Neural cell (in vitro differentiated cells): ENCODE data around the gene AGAP3. TPM values are rescaled to one million over a fixed set of nuclear protein-coding genes. Genes with fewer than 3 reads are reported as not detected.

Experiments used
- H2AFZ ChIP-seq: fragments of 200-600, 300-800 bp; sonication (generic), shearing (Covaris generic); 2 replicates; pipeline ENCODE4 v1.6.0; 2014; ENCODE audit warnings: low read depth, mild to moderate bottlenecking, antibody characterized with exemption, low read length, moderate library complexity
- H3F3A ChIP-seq: fragments of 200-600 bp; shearing (Covaris generic); 2 replicates; pipeline ENCODE4 v1.6.1; 2016; ENCODE audit warnings: mild to moderate bottlenecking, moderate library complexity, mixed read lengths, antibody characterized with exemption, low read length; ENCODE audit not compliant: insufficient read depth, poor library complexity, severe bottlenecking
- H3K27ac ChIP-seq: fragments of 200-600, 300-800 bp; sonication (generic), shearing (Covaris generic); 2 replicates; pipeline ENCODE4 v1.5.1; 2014; ENCODE audit warnings: mild to moderate bottlenecking, low read length, moderate library complexity
- H3K27me3 ChIP-seq: fragments of 300-800, 200-600 bp; sonication (generic), shearing (Covaris generic); 2 replicates; pipeline ENCODE4 v1.6.0; 2014; ENCODE audit warnings: mild to moderate bottlenecking, low read depth, low read length, moderate library complexity; ENCODE audit not compliant: insufficient read depth
- H3K36me3 ChIP-seq: fragments of 300-800, 200-600 bp; sonication (generic), shearing (Covaris generic); 2 replicates; pipeline ENCODE4 v1.5.1; 2014; ENCODE audit warnings: mild to moderate bottlenecking, antibody characterized with exemption, low read length, moderate library complexity; ENCODE audit not compliant: insufficient read depth
- H3K4me2 ChIP-seq: fragments of 300-800, 200-600 bp; sonication (generic), shearing (Covaris generic); 2 replicates; pipeline ENCODE4 v1.6.0; 2014; ENCODE audit warnings: mild to moderate bottlenecking, low read length
- H3K4me3 ChIP-seq: fragments of 300-800, 200-600 bp; sonication (generic), shearing (Covaris generic); 2 replicates; pipeline ENCODE4 v1.5.1; 2014; ENCODE audit warnings: mild to moderate bottlenecking, low read length, moderate library complexity
- H3K79me2 ChIP-seq: fragments of 200-600 bp; shearing (Covaris generic); replicated peaks from 2 replicates; pipeline ENCODE4 v1.6.0; 2014; ENCODE audit warnings: mild to moderate bottlenecking, low read length, moderate library complexity; ENCODE audit not compliant: insufficient read depth
- H3K9ac ChIP-seq: fragments of 300-800, 200-600 bp; sonication (generic), shearing (Covaris generic); 2 replicates; pipeline ENCODE4 v1.6.1; 2016; ENCODE audit warnings: mild to moderate bottlenecking, low read length, mixed read lengths
- H3K9me2 ChIP-seq: fragments of 200-600 bp; shearing (Covaris generic); 2 replicates; pipeline ENCODE4 v1.6.1; 2016; ENCODE audit warnings: mild to moderate bottlenecking, low read length, mixed read lengths; ENCODE audit not compliant: insufficient read depth
- H3K9me3 ChIP-seq: fragments of 200-600, 300-800 bp; sonication (generic), shearing (Covaris generic); 2 replicates; pipeline ENCODE4 v1.6.1; 2016; ENCODE audit warnings: mild to moderate bottlenecking, mixed run types, low read length, moderate library complexity, mixed read lengths
- H4K20me1 ChIP-seq: fragments of 200-600 bp; shearing (Covaris generic); 2 replicates; pipeline ENCODE4 v1.6.1; 2016; ENCODE audit warnings: mild to moderate bottlenecking, mixed run types; ENCODE audit not compliant: insufficient read depth
- CTCF ChIP-seq: fragments of 450-650 bp; IDR thresholded peaks from 2 replicates; pipeline ENCODE4 v1.5.1; 2014; ENCODE audit warnings: antibody characterized with exemption, mild to moderate bottlenecking, moderate library complexity; ENCODE audit not compliant: poor library complexity, severe bottlenecking
- EP300 ChIP-seq: fragments of 450-650 bp; conservative IDR thresholded peaks from 2 replicates; pipeline ENCODE4 v1.6.1; 2014; ENCODE audit warnings: antibody characterized with exemption, mild to moderate bottlenecking, moderate library complexity; ENCODE audit not compliant: poor library complexity, severe bottlenecking
- EZH2 ChIP-seq: fragments of 200-600, 300-800 bp; shearing (Covaris generic), sonication (generic); IDR thresholded peaks from 2 replicates; pipeline ENCODE4 v1.6.1; 2014; ENCODE audit warnings: antibody characterized with exemption, low read length, borderline replicate concordance, mild to moderate bottlenecking; ENCODE audit not compliant: insufficient read depth, poor library complexity, severe bottlenecking
- MXI1 ChIP-seq: fragments of 450-650 bp; conservative IDR thresholded peaks from 2 replicates; pipeline ENCODE4 v1.6.1; 2014; ENCODE audit warnings: antibody characterized with exemption, mild to moderate bottlenecking; ENCODE audit not compliant: poor library complexity, severe bottlenecking
- POLR2AphosphoS5 ChIP-seq: IDR thresholded peaks from 2 replicates; pipeline ENCODE4 v1.6.1; 2012
- RAD21 ChIP-seq: fragments of 450-650 bp; conservative IDR thresholded peaks from 2 replicates; pipeline ENCODE4 v1.6.1; 2014; ENCODE audit warnings: antibody characterized with exemption, mild to moderate bottlenecking, moderate library complexity
- SMC3 ChIP-seq: fragments of 450-650 bp; conservative IDR thresholded peaks from 2 replicates; pipeline ENCODE4 v1.6.1; 2014; ENCODE audit warnings: antibody characterized with exemption, mild to moderate bottlenecking, moderate library complexity; ENCODE audit not compliant: poor library complexity
- TAF1 ChIP-seq: IDR thresholded peaks from 2 replicates; pipeline ENCODE4 v1.6.1; 2012; ENCODE audit warnings: low read depth
- polyA plus RNA-seq: library from polyadenylated mRNA; depleted of rRNA; stranded (reverse); fragments of >200 nt; gene quantifications from 2 replicates; pipeline ENCODE4 v1.2.3, GENCODE V29; 2014
- TF ChIP-seq, protein P1 (sequence below): IDR thresholded peaks from 2 replicates; pipeline ENCODE4 v1.6.1; 2012; ENCODE audit warnings: borderline replicate concordance

AGAP3 gene
- polyA plus RNA-seq, 1 donor from 2014 or later = 117 TPM

GRCh38 chr7:151176401-151176800 lies 90.1 kb downstream of the AGAP3 start:
- no peaks in the 10 kb centered on the region for H3K9me3 ChIP-seq
- H4K20me1 ChIP-seq = no peaks in the 10 kb centered on the region
- TF ChIP-seq, protein P1, sequence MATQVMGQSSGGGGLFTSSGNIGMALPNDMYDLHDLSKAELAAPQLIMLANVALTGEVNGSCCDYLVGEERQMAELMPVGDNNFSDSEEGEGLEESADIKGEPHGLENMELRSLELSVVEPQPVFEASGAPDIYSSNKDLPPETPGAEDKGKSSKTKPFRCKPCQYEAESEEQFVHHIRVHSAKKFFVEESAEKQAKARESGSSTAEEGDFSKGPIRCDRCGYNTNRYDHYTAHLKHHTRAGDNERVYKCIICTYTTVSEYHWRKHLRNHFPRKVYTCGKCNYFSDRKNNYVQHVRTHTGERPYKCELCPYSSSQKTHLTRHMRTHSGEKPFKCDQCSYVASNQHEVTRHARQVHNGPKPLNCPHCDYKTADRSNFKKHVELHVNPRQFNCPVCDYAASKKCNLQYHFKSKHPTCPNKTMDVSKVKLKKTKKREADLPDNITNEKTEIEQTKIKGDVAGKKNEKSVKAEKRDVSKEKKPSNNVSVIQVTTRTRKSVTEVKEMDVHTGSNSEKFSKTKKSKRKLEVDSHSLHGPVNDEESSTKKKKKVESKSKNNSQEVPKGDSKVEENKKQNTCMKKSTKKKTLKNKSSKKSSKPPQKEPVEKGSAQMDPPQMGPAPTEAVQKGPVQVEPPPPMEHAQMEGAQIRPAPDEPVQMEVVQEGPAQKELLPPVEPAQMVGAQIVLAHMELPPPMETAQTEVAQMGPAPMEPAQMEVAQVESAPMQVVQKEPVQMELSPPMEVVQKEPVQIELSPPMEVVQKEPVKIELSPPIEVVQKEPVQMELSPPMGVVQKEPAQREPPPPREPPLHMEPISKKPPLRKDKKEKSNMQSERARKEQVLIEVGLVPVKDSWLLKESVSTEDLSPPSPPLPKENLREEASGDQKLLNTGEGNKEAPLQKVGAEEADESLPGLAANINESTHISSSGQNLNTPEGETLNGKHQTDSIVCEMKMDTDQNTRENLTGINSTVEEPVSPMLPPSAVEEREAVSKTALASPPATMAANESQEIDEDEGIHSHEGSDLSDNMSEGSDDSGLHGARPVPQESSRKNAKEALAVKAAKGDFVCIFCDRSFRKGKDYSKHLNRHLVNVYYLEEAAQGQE = no peak
- TF ChIP-seq TAF1 (no peak), POLR2AphosphoS5 (no peak), CTCF (no peak), MXI1 (no peak), EP300 (no peak), RAD21 (no peak), SMC3 (no peak), EZH2 (no peak)
- H3K9ac ChIP-seq = no peak overlapping the region
- no peaks in the 10 kb centered on the region for H3K36me3 ChIP-seq
- H3K4me3 ChIP-seq = no peak overlapping the region
- H3K9me2 ChIP-seq = no peaks in the 10 kb centered on the region
- H3K4me2 ChIP-seq = no peak overlapping the region
- no peak overlapping the region for H2AFZ ChIP-seq
- H3F3A ChIP-seq = no peaks in the 10 kb centered on the region
- H3K27ac ChIP-seq = no peak overlapping the region
- no peaks in the 10 kb centered on the region for H3K79me2 ChIP-seq
- H3K27me3 ChIP-seq = no peaks in the 10 kb centered on the region

GRCh38 chr7:151177310-151177709 lies 91.0 kb downstream of the AGAP3 start:
- Histone ChIP-seq H3K9me3 (no peaks in the 10 kb centered on the region), H3F3A (no peaks in the 10 kb centered on the region), H4K20me1 (no peaks in the 10 kb centered on the region), H3K4me2 (no peak overlapping the region), H3K79me2 (no peaks in the 10 kb centered on the region), H3K27ac (no peak overlapping the region), H3K9me2 (no peaks in the 10 kb centered on the region), H3K4me3 (no peak overlapping the region), H3K27me3 (no peaks in the 10 kb centered on the region), H3K9ac (no peak overlapping the region), H3K36me3 (no peaks in the 10 kb centered on the region), H2AFZ (no peak overlapping the region)
- no peak for TF ChIP-seq TAF1
- TF ChIP-seq, protein P1 = no peak
- TF ChIP-seq EP300 = no peak
- TF ChIP-seq CTCF = no peak
- no peak for TF ChIP-seq SMC3
- TF ChIP-seq MXI1 = no peak
- no peak for TF ChIP-seq RAD21
- no peak for TF ChIP-seq POLR2AphosphoS5
- TF ChIP-seq EZH2 = no peak
